Naive thymus-derived CD4-positive, alpha-beta T cell (primary cell): ENCODE measurements around the gene OXGR1. TPM values are rescaled to one million over a fixed set of nuclear protein-coding genes. Genes with fewer than 3 reads are reported as not detected.

Experiments used
- ATAC-seq: fragments of 150-1000 bp; cut with Tn5 transposase; 2 replicates; pipeline ENCODE4 v1.10.0; 2021; ENCODE audit warnings: mild to moderate bottlenecking, moderate library complexity
- CTCF ChIA-PET: fragments of 350-600 bp; sonication (Branson Sonifier 250); formaldehyde crosslinking; loops from one replicate; lab custom pipeline; 2021; ENCODE audit warnings: antibody characterized with exemption; lab: Charles Lee
- POLR2A ChIA-PET: fragments of 350-600 bp; sonication (Branson Sonifier 250); formaldehyde crosslinking; loops from one replicate; lab custom pipeline; 2021; ENCODE audit warnings: antibody characterized with exemption, inconsistent platforms; lab: Charles Lee
- DNase-seq, 9 donors: peaks; one replicate each; pipeline versions ENCODE4 v3.0.0 to v3.0.0-alpha.2; 2020 to 2022; ENCODE audit warnings: mixed read lengths in 1 of 9
- H3K27ac ChIP-seq: one replicate; pipeline ENCODE4 v1.7.0; 2013; ENCODE audit warnings: mild to moderate bottlenecking, low read depth, low read length, moderate library complexity
- H3K27me3 ChIP-seq, 2 donors: one replicate each; pipeline ENCODE4 v1.7.0; 2013; ENCODE audit warnings: low read length in 2 of 2, mild to moderate bottlenecking in 2 of 2, moderate library complexity in 2 of 2; ENCODE audit not compliant: control insufficient read depth in 2 of 2, insufficient read depth in 2 of 2
- H3K36me3 ChIP-seq, 3 experiments: 1 replicate in 2 of 3; 2 replicates in 1 of 3; pipeline ENCODE4 v1.7.0; 2013; ENCODE audit warnings: low read length in 3 of 3, mild to moderate bottlenecking in 3 of 3, moderate library complexity in 1 of 3; ENCODE audit not compliant: insufficient read depth in 3 of 3, control insufficient read depth in 2 of 3
- H3K4me1 ChIP-seq, 2 donors: one replicate each; pipeline ENCODE4 v1.7.0; 2013; ENCODE audit warnings: low read length in 2 of 2, mild to moderate bottlenecking in 2 of 2, moderate library complexity in 1 of 2; ENCODE audit not compliant: control insufficient read depth in 2 of 2, insufficient read depth in 2 of 2
- H3K4me3 ChIP-seq: 2 replicates; pipeline ENCODE4 v1.7.0; 2013; ENCODE audit warnings: mild to moderate bottlenecking, low read length
- H3K9me3 ChIP-seq, 3 experiments: 1 replicate in 2 of 3; 2 replicates in 1 of 3; pipeline ENCODE4 v1.7.0; 2013; ENCODE audit warnings: low read length in 3 of 3; ENCODE audit not compliant: control insufficient read depth in 2 of 3
- H3K27ac Mint-ChIP-seq, 9 donors: one replicate each; pipeline ENCODE4 v1.8.0; 2020 to 2022; ENCODE audit warnings: mixed read lengths in 9 of 9, mild to moderate bottlenecking in 8 of 9, moderate library complexity in 5 of 9, inconsistent platforms in 2 of 9
- H3K27me3 Mint-ChIP-seq, 5 donors: one replicate each; pipeline ENCODE4 v1.8.0; 2021 to 2022; ENCODE audit warnings: mixed read lengths in 5 of 5, mild to moderate bottlenecking in 1 of 5
- H3K36me3 Mint-ChIP-seq, 5 donors: one replicate each; pipeline ENCODE4 v1.8.0; 2020 to 2022; ENCODE audit warnings: mixed read lengths in 5 of 5, mild to moderate bottlenecking in 3 of 5, inconsistent platforms in 1 of 5
- H3K4me1 Mint-ChIP-seq, 7 donors: one replicate each; pipeline ENCODE4 v1.8.0; 2020 to 2022; ENCODE audit warnings: mixed read lengths in 7 of 7, mild to moderate bottlenecking in 3 of 7, inconsistent platforms in 1 of 7
- H3K4me3 Mint-ChIP-seq, 10 donors: one replicate each; pipeline ENCODE4 v1.8.0; 2020 to 2022; ENCODE audit warnings: mild to moderate bottlenecking in 10 of 10, mixed read lengths in 10 of 10, moderate library complexity in 6 of 10, inconsistent platforms in 2 of 10
- H3K9me3 Mint-ChIP-seq, 11 donors: one replicate each; pipeline ENCODE4 v1.8.0; 2020 to 2022; ENCODE audit warnings: mixed read lengths in 11 of 11, mild to moderate bottlenecking in 4 of 11, inconsistent platforms in 1 of 11, moderate library complexity in 1 of 11
- intact Hi-C, 2 donors: fragments of 100-400 bp; cut with micrococcal nuclease; formaldehyde crosslinking; loops; one replicate each; pipeline ENCODE4 v1.15.1; 2023
- polyA plus RNA-seq, 2 donors: library from polyadenylated mRNA; unstranded; fragments of 300-500 nt; fragmentation: Illumina TruSeq; gene quantifications; one replicate each; pipeline ENCODE4 v1.2.3, GENCODE V29; 2021
- total RNA-seq, 6 experiments: library from RNA in 5 of 6; stranded (reverse) in 5 of 6; gene quantifications; 1 replicate in 5 of 6; 2 replicates in 1 of 6; pipeline ENCODE4 v1.2.3 and lab custom pipeline; 2021 to 2026

OXGR1 gene
- not detected for total RNA-seq
- polyA plus RNA-seq = not detected
- not detected for total RNA-seq (lab: John Stamatoyannopoulos, UW)

- H3K9me3 Mint-ChIP-seq = peaks cover 0 to 26% (median 6%) of the 10 kb centered on the region in 11 donors
- peaks cover 0 to 14% (median 11%) of the 10 kb centered on the region in 7 donors for H3K4me1 Mint-ChIP-seq
- peaks cover 0 to 10% (median 0%) of the 10 kb centered on the region in 5 donors for H3K36me3 Mint-ChIP-seq
- H3K27ac ChIP-seq = no peak within 1 kb of the TSS
- no peaks in the 10 kb centered on the region for H3K27me3 ChIP-seq
- peak within 1 kb of the TSS in 8 of 10 donors; percentile 5 to 67 (median 47) for H3K4me3 Mint-ChIP-seq
- H3K27ac Mint-ChIP-seq = no peak within 1 kb of the TSS
- no peaks in the 10 kb centered on the region for H3K9me3 ChIP-seq
- ChIA-PET POLR2A (no interaction called here), CTCF (no interaction called here)
- DNase-seq (no peak), ATAC-seq (no peak)
- no peak within 1 kb of the TSS for H3K4me3 ChIP-seq
- peaks cover 33 to 66% (median 56%) of the 10 kb centered on the region in 5 donors for H3K27me3 Mint-ChIP-seq
- no peaks in the 10 kb centered on the region for H3K4me1 ChIP-seq
- no peaks in the 10 kb centered on the region for H3K36me3 ChIP-seq
- intact Hi-C loops = no loop called here
Measured at GRCh38 chr13:96994017-96994857, at the start of gene OXGR1. TSS of gene OXGR1 (minus strand) at chr13:96994476. CDS start at chr13:96987759, 6,717 bp downstream.

GRCh38 chr13:97043302-97043701, 49.0 kb upstream of the OXGR1 start:
- no peaks in the 10 kb centered on the region for H3K9me3 ChIP-seq
- ATAC-seq = no peak
- no peaks in the 10 kb centered on the region for H3K36me3 Mint-ChIP-seq
- H3K4me1 Mint-ChIP-seq = no peaks in the 10 kb centered on the region
- H3K4me3 ChIP-seq = no peak overlapping the region
- H3K4me1 ChIP-seq = no peaks in the 10 kb centered on the region
- no peak for DNase-seq
- no peaks in the 10 kb centered on the region for H3K27me3 ChIP-seq
- no peak overlapping the region for H3K27ac ChIP-seq
- H3K36me3 ChIP-seq = no peaks in the 10 kb centered on the region
- no peak overlapping the region for H3K4me3 Mint-ChIP-seq
- peaks cover 3 to 20% (median 15%) of the 10 kb centered on the region in 5 donors for H3K27me3 Mint-ChIP-seq
- ChIA-PET POLR2A (no interaction called here), CTCF (no interaction called here)
- peaks cover 0 to 3% (median 0%) of the 10 kb centered on the region in 11 donors for H3K9me3 Mint-ChIP-seq
- intact Hi-C loops = no loop called here
- H3K27ac Mint-ChIP-seq = no peak overlapping the region

GRCh38 chr13:97030705-97031452, 36.6 kb upstream of the OXGR1 start:
- Histone ChIP-seq H3K27me3 (no peaks in the 10 kb centered on the region), H3K36me3 (no peaks in the 10 kb centered on the region), H3K4me1 (no peaks in the 10 kb centered on the region), H3K9me3 (no peaks in the 10 kb centered on the region), H3K4me3 (no peak overlapping the region), H3K27ac (no peak overlapping the region)
- Mint-ChIP-seq H3K27me3 (peaks cover 7 to 37% (median 29%) of the 10 kb centered on the region in 5 donors), H3K4me3 (no peak overlapping the region), H3K27ac (no peak overlapping the region), H3K9me3 (peaks cover 0 to 10% (median 8%) of the 10 kb centered on the region in 11 donors), H3K4me1 (peaks cover 0 to 2% (median 0%) of the 10 kb centered on the region in 7 donors), H3K36me3 (peaks cover 0 to 9% (median 0%) of the 10 kb centered on the region in 5 donors)
- no peak for ATAC-seq
- CTCF ChIA-PET = no interaction called here
- no peak for DNase-seq
- POLR2A ChIA-PET = no interaction called here
- intact Hi-C loops = loop anchor here in 1 of 2 donors (5.0 kb wide), 1 partner anchor 326 kb away; no protein-coding TSS in a partner anchor

GRCh38 chr13:97028441-97029299, 34.4 kb upstream of the OXGR1 start:
- no peaks in the 10 kb centered on the region for H3K36me3 ChIP-seq
- H3K27me3 ChIP-seq = no peaks in the 10 kb centered on the region
- intact Hi-C loops = loop anchor here (1.0 to 10.0 kb wide), 2 partner anchors 10 to 936 kb away; no protein-coding TSS in a partner anchor
- DNase-seq (peak in 5 of 9 donors; percentile 11 to 41 (median 19)), ATAC-seq (peak; percentile 57)
- CTCF ChIA-PET = no interaction called here
- POLR2A ChIA-PET = no interaction called here
- Mint-ChIP-seq H3K27ac (no peak overlapping the region), H3K36me3 (no peaks in the 10 kb centered on the region), H3K27me3 (peaks cover 7 to 41% (median 35%) of the 10 kb centered on the region in 5 donors), H3K4me3 (no peak overlapping the region), H3K9me3 (peaks cover 0 to 2% (median 0%) of the 10 kb centered on the region in 11 donors), H3K4me1 (peaks cover 0 to 2% (median 0%) of the 10 kb centered on the region in 7 donors)
- H3K9me3 ChIP-seq = no peaks in the 10 kb centered on the region
- no peaks in the 10 kb centered on the region for H3K4me1 ChIP-seq
- no peak overlapping the region for H3K4me3 ChIP-seq
- no peak overlapping the region for H3K27ac ChIP-seq

- H3K27ac Mint-ChIP-seq = no peak overlapping the region
- ATAC-seq (no peak), DNase-seq (no peak)
- no peaks in the 10 kb centered on the region for H3K36me3 ChIP-seq
- peaks cover 0 to 2% (median 0%) of the 10 kb centered on the region in 7 donors for H3K4me1 Mint-ChIP-seq
- peaks cover 9 to 47% (median 44%) of the 10 kb centered on the region in 5 donors for H3K27me3 Mint-ChIP-seq
- no peaks in the 10 kb centered on the region for H3K9me3 ChIP-seq
- no peak overlapping the region for H3K4me3 ChIP-seq
- no peaks in the 10 kb centered on the region for H3K36me3 Mint-ChIP-seq
- H3K27me3 ChIP-seq = no peaks in the 10 kb centered on the region
- CTCF ChIA-PET = no interaction called here
- H3K9me3 Mint-ChIP-seq = peaks cover 0 to 2% (median 0%) of the 10 kb centered on the region in 11 donors
- no peaks in the 10 kb centered on the region for H3K4me1 ChIP-seq
- no peak overlapping the region for H3K27ac ChIP-seq
- POLR2A ChIA-PET = no interaction called here
- intact Hi-C loops = loop anchor here in 1 of 2 donors (10.0 kb wide), 1 partner anchor 938 kb away; no protein-coding TSS in a partner anchor
- H3K4me3 Mint-ChIP-seq = no peak overlapping the region
Measured at GRCh38 chr13:97027162-97027554, 32.9 kb upstream of the OXGR1 start.
